Spleen (tissue), 10 donors: ENCODE data around the gene DUSP8. TPM values are rescaled to one million over a fixed set of nuclear protein-coding genes. Genes with fewer than 3 reads are reported as not detected.

Experiments
- polyA plus RNA-seq, 3 donors: library from polyadenylated mRNA; stranded (reverse); fragments of 200-250 nt; gene quantifications; one replicate each; pipeline ENCODE4 v1.2.1, GENCODE V29; 2013
- total RNA-seq, 7 donors: library from RNA; depleted of rRNA in 3 of 7; stranded (reverse); fragments of >200 nt in 3 of 7; fragmentation: NEBNext Ultra II Directional in 4 of 7; extraction: Animal tissue kit (Norgen Biotek cat#: 25700) in 4 of 7; gene quantifications; one replicate each; pipeline versions ENCODE4 v1.1.0 to v1.2.1, GENCODE V29; 2016 to 2021
- donor health status: healthy with polysubstance abuse.
- donor health status: DM: no; HTN: no; CAD: no; lungs with moderate emphysema.
- donor health status: DM: no; HTN: no; CAD: no.
- donor health status: Bipolar disorder and iron deficiency.
- donor health status: healthy.
- donor health status: DM: no; HTN: no; CAD: no.
- donor health status: DM: yes; HTN: yes; CAD: no.

The DUSP8 gene
- total and polyA plus RNA-seq, 10 donors = 0.38 to 18.4 (median 2.6) TPM

Other genes with a start within 250 kb of the DUSP8 start
- gene BRSK2, start 182.3 kb downstream of the DUSP8 start, total RNA-seq = under 1 TPM; 0.26 to 0.77 (median 0.47) TPM
- gene BRSK2, start 182.3 kb downstream of the DUSP8 start, polyA plus RNA-seq = 1 to 10 TPM in 1 of 3 donors, under 1 TPM in 2; 0.17 to 1.5 (median 0.32) TPM
- gene MOB2, start 85.5 kb downstream of the DUSP8 start, total RNA-seq = 10 to 100 TPM; 28.1 to 49.8 (median 42.3) TPM
- 10 to 100 TPM; 30.5 to 51.5 (median 32.6) TPM for gene MOB2, start 85.5 kb downstream of the DUSP8 start, polyA plus RNA-seq
- not detected for gene KRTAP5-1, start 13.0 kb upstream of the DUSP8 start, total RNA-seq
- gene KRTAP5-1, start 13.0 kb upstream of the DUSP8 start, polyA plus RNA-seq = not detected
- gene KRTAP5-2, start 26.0 kb upstream of the DUSP8 start, total RNA-seq = not detected
- gene KRTAP5-2, start 26.0 kb upstream of the DUSP8 start, polyA plus RNA-seq = not detected
- not detected for gene KRTAP5-3, start 36.2 kb upstream of the DUSP8 start, total RNA-seq
- gene KRTAP5-3, start 36.2 kb upstream of the DUSP8 start, polyA plus RNA-seq = not detected
- not detected for gene KRTAP5-4, start 49.9 kb upstream of the DUSP8 start, total RNA-seq
- gene KRTAP5-4, start 49.9 kb upstream of the DUSP8 start, polyA plus RNA-seq = not detected
- gene KRTAP5-5, start 57.5 kb upstream of the DUSP8 start, total RNA-seq = not detected
- gene KRTAP5-5, start 57.5 kb upstream of the DUSP8 start, polyA plus RNA-seq = not detected
- gene KRTAP5-6, start 124.9 kb upstream of the DUSP8 start, total RNA-seq = not detected
- gene KRTAP5-6, start 124.9 kb upstream of the DUSP8 start, polyA plus RNA-seq = not detected
- gene IFITM10, start 178.3 kb upstream of the DUSP8 start, total RNA-seq = 10 to 100 TPM in 2 of 7 donors, 1 to 10 TPM in 5; 6.7 to 41.6 (median 8.2) TPM
- gene IFITM10, start 178.3 kb upstream of the DUSP8 start, polyA plus RNA-seq = 1 to 10 TPM in 2 of 3 donors, under 1 TPM in 1; 0.80 to 6.9 (median 2.4) TPM
- gene CTSD, start 191.7 kb upstream of the DUSP8 start, total RNA-seq = 1,000 to 10,000 TPM in 2 of 7 donors, 100 to 1,000 TPM in 5; 653 to 1,234 (median 749) TPM
- 1,000 to 10,000 TPM in 1 of 3 donors, 100 to 1,000 TPM in 2; 289 to 1,120 (median 418) TPM for gene CTSD, start 191.7 kb upstream of the DUSP8 start, polyA plus RNA-seq